ENCODE results near the gene ISCU.

ISCU gene

GRCh38 chr12:108608616-108609015 is 46.2 kb downstream of the ISCU start:
- DNase-seq (ENCODE audit: low read depth), result no peak
- TF ChIP-seq, protein P1, sequence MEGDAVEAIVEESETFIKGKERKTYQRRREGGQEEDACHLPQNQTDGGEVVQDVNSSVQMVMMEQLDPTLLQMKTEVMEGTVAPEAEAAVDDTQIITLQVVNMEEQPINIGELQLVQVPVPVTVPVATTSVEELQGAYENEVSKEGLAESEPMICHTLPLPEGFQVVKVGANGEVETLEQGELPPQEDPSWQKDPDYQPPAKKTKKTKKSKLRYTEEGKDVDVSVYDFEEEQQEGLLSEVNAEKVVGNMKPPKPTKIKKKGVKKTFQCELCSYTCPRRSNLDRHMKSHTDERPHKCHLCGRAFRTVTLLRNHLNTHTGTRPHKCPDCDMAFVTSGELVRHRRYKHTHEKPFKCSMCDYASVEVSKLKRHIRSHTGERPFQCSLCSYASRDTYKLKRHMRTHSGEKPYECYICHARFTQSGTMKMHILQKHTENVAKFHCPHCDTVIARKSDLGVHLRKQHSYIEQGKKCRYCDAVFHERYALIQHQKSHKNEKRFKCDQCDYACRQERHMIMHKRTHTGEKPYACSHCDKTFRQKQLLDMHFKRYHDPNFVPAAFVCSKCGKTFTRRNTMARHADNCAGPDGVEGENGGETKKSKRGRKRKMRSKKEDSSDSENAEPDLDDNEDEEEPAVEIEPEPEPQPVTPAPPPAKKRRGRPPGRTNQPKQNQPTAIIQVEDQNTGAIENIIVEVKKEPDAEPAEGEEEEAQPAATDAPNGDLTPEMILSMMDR (IDR thresholded peaks at IDR 0.05; ENCODE audit: control insufficient read depth, extremely low read depth, insufficient read depth), result no peak

DNA sequence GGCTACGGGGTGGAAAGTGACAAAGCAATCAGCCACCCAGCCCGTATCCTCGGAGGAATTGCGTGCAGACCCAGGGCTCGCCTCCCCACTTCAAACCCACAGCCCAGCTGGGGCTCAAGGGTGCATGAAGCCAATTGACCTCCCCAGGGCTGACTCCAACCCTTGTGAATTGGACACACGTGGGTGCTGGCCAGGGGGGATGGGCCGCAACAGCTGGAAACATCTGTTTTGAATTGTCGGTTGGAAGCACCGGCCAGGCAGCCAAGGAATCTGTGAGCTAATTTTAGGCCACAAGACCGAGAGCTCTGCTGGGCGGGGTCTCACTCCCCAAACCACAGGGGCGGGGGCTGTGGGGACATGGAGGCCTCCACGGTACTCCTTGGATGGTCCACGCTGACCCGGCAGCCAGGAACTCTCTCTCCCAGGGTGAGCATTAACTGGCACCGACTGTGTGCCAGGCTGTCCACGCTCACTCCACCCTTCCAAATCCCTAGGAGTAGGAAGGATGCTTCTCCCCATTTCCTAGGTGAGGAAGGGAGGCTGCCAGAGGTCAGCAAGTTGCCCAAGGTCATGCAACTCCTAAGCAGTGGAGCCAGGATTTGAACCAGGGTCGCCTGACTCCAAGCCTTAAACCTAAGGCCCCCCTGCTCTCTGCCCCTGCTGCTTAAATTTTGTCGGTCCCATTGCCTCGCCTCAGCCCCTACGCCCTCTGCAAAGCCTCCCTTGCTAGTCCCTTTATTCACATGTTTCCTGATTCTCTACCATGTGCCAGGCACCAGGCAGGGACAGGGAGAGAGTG is 47.3 kb downstream of the ISCU start:
- no peak overlapping the region for H3K4me3 ChIP-seq (ENCODE audit: low read depth, low read length)
- no peak for DNase-seq (ENCODE audit: low read depth)
- TF ChIP-seq, protein P1 (IDR thresholded peaks at IDR 0.05; ENCODE audit: control insufficient read depth, extremely low read depth, insufficient read depth), result no peak

More at GRCh38 chr12:108608616-108609015, 46.2 kb downstream of the ISCU start:
- no peak overlapping the region for H3K4me3 ChIP-seq (ENCODE audit: low read depth, low read length)

DNA sequence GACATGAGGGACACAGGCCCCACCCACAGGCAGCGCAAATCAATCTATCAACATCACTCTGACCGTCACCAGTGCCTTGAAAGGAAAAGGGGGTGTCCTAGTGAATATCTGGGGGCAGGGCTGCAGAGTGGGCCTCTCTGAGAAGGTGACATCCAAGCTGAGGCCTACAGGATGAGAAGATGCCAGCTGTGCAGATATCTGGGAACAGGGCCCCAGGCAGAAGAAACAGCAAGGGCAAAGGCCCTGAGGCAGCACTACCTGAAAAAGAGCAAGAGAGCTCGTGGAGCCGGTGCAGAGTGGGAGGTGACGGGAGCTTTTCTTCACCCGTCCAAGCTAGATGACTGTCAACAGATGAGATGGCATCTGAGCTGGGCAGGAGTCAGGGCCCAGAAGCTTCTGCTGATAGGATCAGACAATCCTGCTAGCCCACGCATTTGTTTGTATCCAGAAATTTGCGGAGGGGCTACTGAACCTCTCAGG is 48.0 kb downstream of the ISCU start:
- DNase-seq (ENCODE audit: low read depth), result no peak
- H3K4me3 ChIP-seq (ENCODE audit: low read depth, low read length), result no peak overlapping the region
- TF ChIP-seq, protein P1 (IDR thresholded peaks at IDR 0.05; ENCODE audit: control insufficient read depth, extremely low read depth, insufficient read depth), result no peak

- DNase-seq (ENCODE audit: low read depth), result no peak
- TF ChIP-seq, protein P1 (IDR thresholded peaks at IDR 0.05; ENCODE audit: control insufficient read depth, extremely low read depth, insufficient read depth), result no peak
- no peak overlapping the region for H3K4me3 ChIP-seq (ENCODE audit: low read depth, low read length)
Measured at GRCh38 chr12:108610856-108611605, 48.6 kb downstream of the ISCU start.

- no peak overlapping the region for H3K4me3 ChIP-seq (ENCODE audit: low read depth, low read length)
- TF ChIP-seq, protein P1 (IDR thresholded peaks at IDR 0.05; ENCODE audit: control insufficient read depth, extremely low read depth, insufficient read depth), result peak; percentile 26; the same call in 1 of the 2 replicates
- DNase-seq (ENCODE audit: low read depth), result no peak
Measured at GRCh38 chr12:108611884-108612415, 49.6 kb downstream of the ISCU start.

DNA sequence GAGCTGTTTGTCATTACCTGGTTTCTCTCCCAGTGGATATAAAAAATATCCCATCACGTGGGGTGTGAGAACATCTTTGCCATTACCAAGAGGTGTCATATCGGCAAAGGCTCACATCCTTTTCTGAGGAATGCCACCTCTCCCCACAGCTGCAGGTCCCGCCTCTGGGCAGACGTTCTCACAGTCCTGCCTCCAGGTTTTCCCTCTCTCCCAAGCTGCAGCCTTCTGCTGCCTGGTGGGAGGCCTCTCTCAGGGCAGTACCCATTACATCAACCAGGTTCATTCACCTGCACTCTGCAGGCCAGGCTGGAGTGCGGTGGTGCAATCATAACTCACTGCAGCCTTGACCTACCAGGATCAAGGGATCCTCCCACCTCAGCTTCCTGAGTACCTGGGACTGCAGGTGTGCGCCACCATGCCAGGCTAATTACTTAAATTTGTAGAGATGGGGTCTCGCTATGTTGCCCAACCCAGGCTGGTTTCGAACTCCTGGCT is 50.4 kb downstream of the ISCU start:
- TF ChIP-seq, protein P1 (IDR thresholded peaks at IDR 0.05; ENCODE audit: control insufficient read depth, extremely low read depth, insufficient read depth), result no peak
- DNase-seq (ENCODE audit: low read depth), result no peak
- H3K4me3 ChIP-seq (ENCODE audit: low read depth, low read length), result no peak overlapping the region

All from LNCaP clone FGC (cell line).